Fibroblast of lung (primary cell): ENCODE data around the gene ENTREP3. TPM values are rescaled to one million over a fixed set of nuclear protein-coding genes. Genes with fewer than 3 reads are reported as not detected.
"Not testable (repeated sequence)": the region's sequence is repeated elsewhere in the genome, so short reads cannot be mapped to it uniquely, and the experiment has no call there.

Experiments used
- DNase-seq, 2 donors: peaks; one replicate each; pipeline versions ENCODE4 v3.0.0 to v3.0.0-alpha.2; 2010; ENCODE audit warnings: low read depth in 2 of 2
- H2AFZ ChIP-seq: 2 replicates; pipeline ENCODE4 v1.5.1; 2012; ENCODE audit warnings: low read length, control low read depth, inconsistent platforms
- H3K27ac ChIP-seq: 2 replicates; pipeline ENCODE4 v1.5.1; 2011; ENCODE audit warnings: low read length, control low read depth; ENCODE audit not compliant: insufficient read depth
- H3K27me3 ChIP-seq: 2 replicates; pipeline ENCODE4 v1.5.1; 2011; ENCODE audit warnings: mild to moderate bottlenecking, low read length; ENCODE audit not compliant: control insufficient read depth, insufficient read depth
- H3K36me3 ChIP-seq: 2 replicates; pipeline ENCODE4 v1.5.1; 2011; ENCODE audit warnings: low read length; ENCODE audit not compliant: control insufficient read depth, insufficient read depth
- H3K4me1 ChIP-seq: 2 replicates; pipeline ENCODE4 v1.5.1; 2011; ENCODE audit warnings: low read length; ENCODE audit not compliant: control insufficient read depth, insufficient read depth; ENCODE audit errors: extremely low read depth
- H3K4me2 ChIP-seq: 2 replicates; pipeline ENCODE4 v1.5.1; 2011; ENCODE audit warnings: low read length, control low read depth; ENCODE audit not compliant: insufficient read depth; ENCODE audit errors: extremely low read depth
- H3K4me3 ChIP-seq, 4 experiments: fragments of 200-600 bp in 1 of 4; sonication (generic) in 1 of 4; replicated peaks in 1 of 4; 2 replicates each; pipeline ENCODE4 v1.5.1; 2011 to 2016; ENCODE audit warnings: low read length in 4 of 4, low read depth in 3 of 4, mild to moderate bottlenecking in 3 of 4, control low read depth in 2 of 4, inconsistent platforms in 1 of 4, mixed read lengths in 1 of 4; ENCODE audit not compliant: insufficient read depth in 1 of 4; ENCODE audit errors: control extremely low read depth in 1 of 4
- H3K79me2 ChIP-seq: 2 replicates; pipeline ENCODE4 v1.5.1; 2012; ENCODE audit warnings: mild to moderate bottlenecking, low read length, inconsistent platforms; ENCODE audit not compliant: control insufficient read depth, insufficient read depth
- H3K9ac ChIP-seq: 2 replicates; pipeline ENCODE4 v1.5.1; 2011; ENCODE audit warnings: mild to moderate bottlenecking, low read length, control low read depth; ENCODE audit not compliant: insufficient read depth
- H3K9me3 ChIP-seq: 2 replicates; pipeline ENCODE4 v1.5.1; 2012; ENCODE audit warnings: low read depth, low read length; ENCODE audit not compliant: control insufficient read depth, insufficient read depth
- H4K20me1 ChIP-seq: 2 replicates; pipeline ENCODE4 v1.5.1; 2011; ENCODE audit warnings: low read length; ENCODE audit not compliant: control insufficient read depth, insufficient read depth; ENCODE audit errors: extremely low read depth
- CTCF ChIP-seq, 2 donors: IDR thresholded peaks in 1 of 2; conservative IDR thresholded peaks in 1 of 2; 1 replicate in 1 of 2; 2 replicates in 1 of 2; pipeline ENCODE4 v1.5.1; 2011 to 2012; ENCODE audit warnings: low read length in 2 of 2, control low read depth in 1 of 2, inconsistent platforms in 1 of 2, low read depth in 1 of 2, mild to moderate bottlenecking in 1 of 2
- EZH2 ChIP-seq: IDR thresholded peaks from 2 replicates; pipeline ENCODE4 v1.5.1; 2012; ENCODE audit warnings: low read length, control low read depth, mild to moderate bottlenecking; ENCODE audit errors: missing control alignments
- polyA plus RNA-seq, 2 donors: library from polyadenylated mRNA; depleted of rRNA in 1 of 2; stranded (reverse) in 1 of 2; unstranded in 1 of 2; fragments of >200 nt; gene quantifications; 2 replicates each; pipeline ENCODE4 v1.2.1, GENCODE V29; 2011 to 2012; ENCODE audit warnings: missing spikeins in 1 of 2
- total RNA-seq: library from RNA; depleted of rRNA; stranded (reverse); fragments of >200 nt; gene quantifications from 2 replicates; pipeline ENCODE4 v1.2.1, GENCODE V29; 2014

ENTREP3 gene
- total and polyA plus RNA-seq, 2 donors (not counting 1 experiment from before 2014, with no cell fraction given), result 8.5 to 12.9 TPM

- Histone ChIP-seq H3K4me1 (no peaks in the 10 kb centered on the region), H3K9me3 (no peaks in the 10 kb centered on the region), H3K27ac (no peak overlapping the region), H3K4me2 (no peak overlapping the region), H3K79me2 (no peaks in the 10 kb centered on the region), H3K4me3 (no peak overlapping the region), H3K9ac (no peak overlapping the region), H3K27me3 (peaks cover 42% of the 10 kb centered on the region), H3K36me3 (no peaks in the 10 kb centered on the region), H4K20me1 (no peaks in the 10 kb centered on the region), H2AFZ (no peak overlapping the region)
- TF ChIP-seq CTCF (conservative IDR thresholded peaks at IDR 0.05 in 1 of 2, IDR thresholded peaks at IDR 0.05 in 1 of 2; ENCODE audit: low read depth in 1 of 2, low read length in 2 of 2), result no peak
- peak; percentile 71 for TF ChIP-seq EZH2
- no peak for DNase-seq
Measured at GRCh38 chr1:155294520-155295182, 39.4 kb upstream of the ENTREP3 start.

GRCh38 chr1:155293086-155293749, 37.9 kb upstream of the ENTREP3 start:
- H3K9me3 ChIP-seq, result no peaks in the 10 kb centered on the region

GRCh38 chr1:155291006-155291405, 35.7 kb upstream of the ENTREP3 start:
- not testable (repeated sequence) for H3K36me3 ChIP-seq, DNase-seq, H3K9me3 ChIP-seq, H3K79me2 ChIP-seq, H4K20me1 ChIP-seq, H3K9ac ChIP-seq, H2AFZ ChIP-seq, H3K4me3 ChIP-seq, H3K4me1 ChIP-seq, H3K4me2 ChIP-seq, H3K27ac ChIP-seq
- peaks cover 28% of the 10 kb centered on the region for H3K27me3 ChIP-seq

More at GRCh38 chr1:155293086-155293749, 37.9 kb upstream of the ENTREP3 start:
- no peaks in the 10 kb centered on the region for H4K20me1 ChIP-seq
- no peak for TF ChIP-seq CTCF (conservative IDR thresholded peaks at IDR 0.05 in 1 of 2, IDR thresholded peaks at IDR 0.05 in 1 of 2; ENCODE audit: low read depth in 1 of 2, low read length in 2 of 2)
- H3K4me2 ChIP-seq, result no peak overlapping the region
- peaks cover 42% of the 10 kb centered on the region for H3K27me3 ChIP-seq
- no peaks in the 10 kb centered on the region for H3K4me1 ChIP-seq
- H3K27ac ChIP-seq, result no peak overlapping the region
- no peaks in the 10 kb centered on the region for H3K36me3 ChIP-seq
- no peak overlapping the region for H3K4me3 ChIP-seq
- H2AFZ ChIP-seq, result no peak overlapping the region
- DNase-seq, result no peak
- H3K9ac ChIP-seq, result no peak overlapping the region
- no peaks in the 10 kb centered on the region for H3K79me2 ChIP-seq
